Keratinocyte (primary cell): ENCODE data around the gene MTA3.

Source experiments
- EZH2 ChIP-seq: IDR thresholded peaks from one replicate; pipeline ENCODE4 v1.6.1; 2012; ENCODE audit warnings: inconsistent platforms, mild to moderate bottlenecking, low read length, moderate library complexity
- TF ChIP-seq, protein P1 (sequence below), 3 experiments: IDR thresholded peaks in 1 of 3; conservative IDR thresholded peaks in 1 of 3; optimal IDR thresholded peaks in 1 of 3; 2 replicates in 2 of 3; 3 replicates in 1 of 3; pipeline versions ENCODE3 to v1.5.1; 2011; ENCODE audit warnings: low read length in 3 of 3, mild to moderate bottlenecking in 3 of 3, moderate library complexity in 2 of 3, control low read depth in 1 of 3, inconsistent platforms in 1 of 3; ENCODE audit not compliant: insufficient read depth in 2 of 3; ENCODE audit errors: extremely low read depth in 1 of 3

GRCh38 chr2:42685303-42685702 is 116.9 kb downstream of the MTA3 start:
- TF ChIP-seq, protein P1, sequence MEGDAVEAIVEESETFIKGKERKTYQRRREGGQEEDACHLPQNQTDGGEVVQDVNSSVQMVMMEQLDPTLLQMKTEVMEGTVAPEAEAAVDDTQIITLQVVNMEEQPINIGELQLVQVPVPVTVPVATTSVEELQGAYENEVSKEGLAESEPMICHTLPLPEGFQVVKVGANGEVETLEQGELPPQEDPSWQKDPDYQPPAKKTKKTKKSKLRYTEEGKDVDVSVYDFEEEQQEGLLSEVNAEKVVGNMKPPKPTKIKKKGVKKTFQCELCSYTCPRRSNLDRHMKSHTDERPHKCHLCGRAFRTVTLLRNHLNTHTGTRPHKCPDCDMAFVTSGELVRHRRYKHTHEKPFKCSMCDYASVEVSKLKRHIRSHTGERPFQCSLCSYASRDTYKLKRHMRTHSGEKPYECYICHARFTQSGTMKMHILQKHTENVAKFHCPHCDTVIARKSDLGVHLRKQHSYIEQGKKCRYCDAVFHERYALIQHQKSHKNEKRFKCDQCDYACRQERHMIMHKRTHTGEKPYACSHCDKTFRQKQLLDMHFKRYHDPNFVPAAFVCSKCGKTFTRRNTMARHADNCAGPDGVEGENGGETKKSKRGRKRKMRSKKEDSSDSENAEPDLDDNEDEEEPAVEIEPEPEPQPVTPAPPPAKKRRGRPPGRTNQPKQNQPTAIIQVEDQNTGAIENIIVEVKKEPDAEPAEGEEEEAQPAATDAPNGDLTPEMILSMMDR (optimal IDR thresholded peaks at IDR 0.05 in 1 of 3, IDR thresholded peaks at IDR 0.05 in 1 of 3, conservative IDR thresholded peaks at IDR 0.05 in 1 of 3; ENCODE audit: extremely low read depth in 1 of 3, insufficient read depth in 2 of 3, low read length in 3 of 3), result no peak
- TF ChIP-seq EZH2, result no peak
